ENCODE data around the gene SLIT3.

- TF ChIP-seq, protein P1, sequence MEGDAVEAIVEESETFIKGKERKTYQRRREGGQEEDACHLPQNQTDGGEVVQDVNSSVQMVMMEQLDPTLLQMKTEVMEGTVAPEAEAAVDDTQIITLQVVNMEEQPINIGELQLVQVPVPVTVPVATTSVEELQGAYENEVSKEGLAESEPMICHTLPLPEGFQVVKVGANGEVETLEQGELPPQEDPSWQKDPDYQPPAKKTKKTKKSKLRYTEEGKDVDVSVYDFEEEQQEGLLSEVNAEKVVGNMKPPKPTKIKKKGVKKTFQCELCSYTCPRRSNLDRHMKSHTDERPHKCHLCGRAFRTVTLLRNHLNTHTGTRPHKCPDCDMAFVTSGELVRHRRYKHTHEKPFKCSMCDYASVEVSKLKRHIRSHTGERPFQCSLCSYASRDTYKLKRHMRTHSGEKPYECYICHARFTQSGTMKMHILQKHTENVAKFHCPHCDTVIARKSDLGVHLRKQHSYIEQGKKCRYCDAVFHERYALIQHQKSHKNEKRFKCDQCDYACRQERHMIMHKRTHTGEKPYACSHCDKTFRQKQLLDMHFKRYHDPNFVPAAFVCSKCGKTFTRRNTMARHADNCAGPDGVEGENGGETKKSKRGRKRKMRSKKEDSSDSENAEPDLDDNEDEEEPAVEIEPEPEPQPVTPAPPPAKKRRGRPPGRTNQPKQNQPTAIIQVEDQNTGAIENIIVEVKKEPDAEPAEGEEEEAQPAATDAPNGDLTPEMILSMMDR (IDR thresholded peaks at IDR 0.05): no peak
- no peak for TF ChIP-seq POLR2A (IDR thresholded peaks at IDR 0.05; ENCODE audit: low read depth)
- TF ChIP-seq POLR2AphosphoS5 (IDR thresholded peaks at IDR 0.05): no peak
- TF ChIP-seq EP300 (IDR thresholded peaks at IDR 0.05): no peak
Measured at GRCh38 chr5:168766426-168766700, 534.6 kb downstream of the SLIT3 start.

Measured in esophagus muscularis mucosa (tissue), 4 donors.